Midbrain (tissue), 1 donor: Measurements from ENCODE around the gene SDHAF1.
"Not testable (repeated sequence)": the region's sequence is repeated elsewhere in the genome, so short reads cannot be mapped to it uniquely, and the experiment has no call there.

Source experiments
- DNase-seq: peaks from one replicate; lab custom pipeline; 2025; lab: John Stamatoyannopoulos, UW

Gene SDHAF1

GRCh38 chr19:36019061-36019670, 24.2 kb downstream of the SDHAF1 start:
- no peak for DNase-seq

- DNase-seq = no peak
Observed at GRCh38 chr19:36023432-36023831, 28.4 kb downstream of the SDHAF1 start.

- DNase-seq = no peak
Observed at GRCh38 chr19:36025541-36025940, 30.6 kb downstream of the SDHAF1 start.

- no peak for DNase-seq
Observed at GRCh38 chr19:36026091-36026876, 31.3 kb downstream of the SDHAF1 start.

GRCh38 chr19:36027696-36028095, 32.7 kb downstream of the SDHAF1 start:
- DNase-seq = no peak

- DNase-seq = no peak
Observed at GRCh38 chr19:36028313-36029041, 33.5 kb downstream of the SDHAF1 start.

GRCh38 chr19:36030264-36031148, 35.5 kb downstream of the SDHAF1 start:
- no peak for DNase-seq

GRCh38 chr19:36031308-36031707, 36.3 kb downstream of the SDHAF1 start:
- no peak for DNase-seq

- peak; percentile 88 for DNase-seq
Observed at GRCh38 chr19:36032251-36033104, 37.5 kb downstream of the SDHAF1 start, which contains the start of gene CLIP3. Gene CLIP3 (minus strand): TSS chr19:36032873. CDS start chr19:36032357, 516 bp downstream.

GRCh38 chr19:36040495-36040894, 45.5 kb downstream of the SDHAF1 start:
- DNase-seq = no peak

- DNase-seq = not testable (repeated sequence)
Observed at GRCh38 chr19:36041092-36041491, 46.1 kb downstream of the SDHAF1 start.

- no peak for DNase-seq
Observed at GRCh38 chr19:36041831-36042230, 46.8 kb downstream of the SDHAF1 start.

GRCh38 chr19:36043952-36044351, 49.0 kb downstream of the SDHAF1 start:
- DNase-seq = peak; percentile 39
